Measurements from ENCODE around the gene SELENOP.

- TF ChIP-seq MAX (IDR thresholded peaks at IDR 0.05) (no peak), EGR1 (IDR thresholded peaks at IDR 0.05; ENCODE audit: low read depth) (no peak), YY1 (IDR thresholded peaks at IDR 0.05; ENCODE audit: extremely low read depth, insufficient replicate concordance, low read depth, low read length) (no peak), CTCF (IDR thresholded peaks at IDR 0.05 in 2 of 3, conservative IDR thresholded peaks at IDR 0.05 in 1 of 3; ENCODE audit: borderline replicate concordance in 1 of 3, insufficient read depth in 1 of 3, low read depth in 2 of 3, low read length in 2 of 3) (no peak), FOSL1 (IDR thresholded peaks at IDR 0.05; ENCODE audit: low read depth) (no peak), EZH2 (IDR thresholded peaks at IDR 0.05) (no peak), POLR2A (IDR thresholded peaks at IDR 0.05; ENCODE audit: borderline replicate concordance, extremely low read depth, insufficient read depth, insufficient read length) (no peak), SRF (IDR thresholded peaks at IDR 0.05; ENCODE audit: low read depth) (no peak), ZBTB33 (IDR thresholded peaks at IDR 0.05; ENCODE audit: extremely low read depth, insufficient replicate concordance, low read length) (no peak), RAD21 (IDR thresholded peaks at IDR 0.05; ENCODE audit: low read depth) (no peak)
These were observed 680 bp downstream of the SELENOP start for GRCh38 chr5:42810834-42811590.

Data from HCT116 (cell line).